Immature natural killer cell (primary cell): ENCODE data around the gene PWWP3B. TPM values are rescaled to one million over a fixed set of nuclear protein-coding genes. Genes with fewer than 3 reads are reported as not detected.

Source experiments
- DNase-seq, 3 donors: peaks; one replicate each; pipeline ENCODE4 v3.0.0; 2022; ENCODE audit warnings: mixed read lengths in 1 of 3
- H3K27ac Mint-ChIP-seq, 6 donors: one replicate each; pipeline ENCODE4 v1.8.0; 2020; ENCODE audit warnings: mixed read lengths in 6 of 6, mild to moderate bottlenecking in 5 of 6, inconsistent platforms in 4 of 6, moderate library complexity in 3 of 6
- H3K27me3 Mint-ChIP-seq, 3 donors: one replicate each; pipeline ENCODE4 v1.8.0; 2020 to 2021; ENCODE audit warnings: low read depth in 3 of 3, mild to moderate bottlenecking in 3 of 3, mixed read lengths in 3 of 3, moderate library complexity in 3 of 3, inconsistent platforms in 1 of 3
- H3K36me3 Mint-ChIP-seq, 3 donors: one replicate each; pipeline ENCODE4 v1.8.0; 2020; ENCODE audit warnings: mixed read lengths in 3 of 3, inconsistent platforms in 2 of 3, mild to moderate bottlenecking in 2 of 3
- H3K4me1 Mint-ChIP-seq, 2 donors: one replicate each; pipeline ENCODE4 v1.8.0; 2020; ENCODE audit warnings: inconsistent platforms in 2 of 2, mild to moderate bottlenecking in 2 of 2, mixed read lengths in 2 of 2, moderate library complexity in 1 of 2
- H3K4me3 Mint-ChIP-seq, 5 donors: one replicate each; pipeline ENCODE4 v1.8.0; 2020; ENCODE audit warnings: mild to moderate bottlenecking in 5 of 5, mixed read lengths in 5 of 5, inconsistent platforms in 3 of 5, moderate library complexity in 3 of 5
- H3K9me3 Mint-ChIP-seq, 6 donors: one replicate each; pipeline ENCODE4 v1.8.0; 2020; ENCODE audit warnings: mild to moderate bottlenecking in 6 of 6, mixed read lengths in 6 of 6, inconsistent platforms in 4 of 6, moderate library complexity in 3 of 6
- polyA plus RNA-seq, 3 donors: library from polyadenylated mRNA; unstranded; fragments of 300-500 nt; fragmentation: Illumina TruSeq; gene quantifications; one replicate each; pipeline ENCODE4 v1.2.3, GENCODE V29; 2021

Gene PWWP3B
- polyA plus RNA-seq, 3 donors from 2014 or later = not detected

DNA sequence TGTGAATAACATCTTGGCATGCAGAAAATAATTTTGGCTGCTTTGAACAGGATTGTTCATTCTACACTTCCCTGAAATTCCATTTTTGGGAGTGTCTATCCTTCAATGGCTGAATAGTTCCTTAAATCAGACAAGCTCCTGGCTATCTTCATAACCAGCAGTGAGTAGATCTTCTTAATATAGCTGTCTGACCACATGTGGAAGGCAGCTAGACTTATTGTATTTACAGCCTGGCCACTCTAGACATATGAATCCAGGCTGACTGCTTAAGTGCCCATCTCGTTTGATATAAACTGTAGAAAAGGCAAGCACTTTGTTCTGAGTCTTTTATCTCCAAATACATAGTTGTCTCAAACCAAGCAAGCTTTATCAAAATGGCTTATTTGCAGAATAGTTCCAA, 40.0 kb downstream of the PWWP3B start:
- H3K4me1 Mint-ChIP-seq = no peaks in the 10 kb centered on the region
- H3K36me3 Mint-ChIP-seq = no peaks in the 10 kb centered on the region
- H3K27me3 Mint-ChIP-seq = peaks cover 0 to 3% (median 1%) of the 10 kb centered on the region in 3 donors
- no peak for DNase-seq
- H3K4me3 Mint-ChIP-seq = no peak overlapping the region
- H3K9me3 Mint-ChIP-seq = peaks cover 0 to 4% (median 1%) of the 10 kb centered on the region in 6 donors
- no peak overlapping the region for H3K27ac Mint-ChIP-seq

Other genes starting within 250 kb of the PWWP3B start
- gene SERPINA7, start 129.6 kb upstream of the PWWP3B start, polyA plus RNA-seq = not detected